PFSK-1 (cell line): ENCODE measurements around the gene JAKMIP2.

Experiments
- FOXP2 ChIP-seq: optimal IDR thresholded peaks from 2 replicates; pipeline ENCODE3; 2011; ENCODE audit warnings: borderline replicate concordance, control low read depth, inconsistent platforms; ENCODE audit not compliant: insufficient read depth; ENCODE audit errors: extremely low read length, extremely low read depth
- POLR2AphosphoS5 ChIP-seq: IDR thresholded peaks from 2 replicates; pipeline ENCODE4 v1.6.1; 2012; ENCODE audit warnings: low read depth, mild to moderate bottlenecking, control low read depth, low read length, moderate library complexity
- REST ChIP-seq, 2 experiments: IDR thresholded peaks; 2 replicates each; pipeline versions ENCODE4 v1.6.1 to v1.8.0; 2011 to 2012; ENCODE audit warnings: low read depth in 2 of 2, low read length in 2 of 2, control low read depth in 1 of 2, inconsistent platforms in 1 of 2, mild to moderate bottlenecking in 1 of 2, moderate library complexity in 1 of 2; ENCODE audit not compliant: insufficient read depth in 1 of 2
- SIN3A ChIP-seq: IDR thresholded peaks from 2 replicates; pipeline ENCODE4 v1.6.1; 2012; ENCODE audit warnings: mild to moderate bottlenecking, low read length, moderate library complexity, borderline replicate concordance; ENCODE audit not compliant: insufficient read depth
- TAF1 ChIP-seq: IDR thresholded peaks from 2 replicates; pipeline ENCODE4 v1.6.1; 2012; ENCODE audit warnings: low read length, control low read depth, borderline replicate concordance; ENCODE audit not compliant: insufficient read depth

The JAKMIP2 gene

GRCh38 chr5:147586221-147586620, 196.3 kb downstream of the JAKMIP2 start:
- TF ChIP-seq SIN3A: no peak
- no peak for TF ChIP-seq FOXP2
- TF ChIP-seq REST (IDR thresholded peaks at IDR 0.05; ENCODE audit: insufficient read depth in 1 of 2, low read depth in 2 of 2, low read length in 2 of 2): no peak
- TF ChIP-seq TAF1: no peak
- no peak for TF ChIP-seq POLR2AphosphoS5

GRCh38 chr5:147578228-147579024, 204.1 kb downstream of the JAKMIP2 start:
- no peak for TF ChIP-seq REST (IDR thresholded peaks at IDR 0.05; ENCODE audit: insufficient read depth in 1 of 2, low read depth in 2 of 2, low read length in 2 of 2)
- no peak for TF ChIP-seq POLR2AphosphoS5
- no peak for TF ChIP-seq SIN3A
- no peak for TF ChIP-seq TAF1
- TF ChIP-seq FOXP2: no peak

GRCh38 chr5:147576646-147577535, 205.6 kb downstream of the JAKMIP2 start:
- no peak for TF ChIP-seq SIN3A
- no peak for TF ChIP-seq REST (IDR thresholded peaks at IDR 0.05; ENCODE audit: insufficient read depth in 1 of 2, low read depth in 2 of 2, low read length in 2 of 2)
- TF ChIP-seq FOXP2: no peak
- TF ChIP-seq POLR2AphosphoS5: no peak
- no peak for TF ChIP-seq TAF1

- TF ChIP-seq SIN3A: no peak
- TF ChIP-seq REST (IDR thresholded peaks at IDR 0.05; ENCODE audit: insufficient read depth in 1 of 2, low read depth in 2 of 2, low read length in 2 of 2): no peak
- no peak for TF ChIP-seq POLR2AphosphoS5
- TF ChIP-seq FOXP2: no peak
- no peak for TF ChIP-seq TAF1
These were observed 206.9 kb downstream of the JAKMIP2 start for GRCh38 chr5:147575598-147575997.
